DMS153 (cell line): ENCODE measurements around the gene FUNDC1.

Experiments used
- DNase-seq: peaks from one replicate; lab custom pipeline; 2025; lab: John Stamatoyannopoulos, UW

FUNDC1 gene

GRCh38 chrX:44480591-44480990 lies 62.1 kb downstream of the FUNDC1 start:
- no peak for DNase-seq

GRCh38 chrX:44474410-44474809 lies 68.2 kb downstream of the FUNDC1 start:
- no peak for DNase-seq
